HCT116 (cell line): ENCODE measurements around the gene BABAM2.

ENCODE experiments used
- POLR2AphosphoS5 ChIP-seq: IDR thresholded peaks from 2 replicates; pipeline ENCODE4 v1.6.1; 2011; ENCODE audit warnings: mild to moderate bottlenecking, low read depth, low read length, moderate library complexity
- ZNF274 ChIP-seq: fragments of 200-500 bp; sonication (Bioruptor generic); IDR thresholded peaks from 2 replicates; pipeline ENCODE4 v1.6.1; 2014; ENCODE audit warnings: mild to moderate bottlenecking, low read depth, low read length, inconsistent platforms

- TF ChIP-seq POLR2AphosphoS5: no peak
- TF ChIP-seq ZNF274: no peak
Measured at GRCh38 chr2:28297531-28297930, 407.0 kb downstream of the BABAM2 start.
